IMR-90 (cell line): ENCODE data around the gene ANKRD13A. TPM values are rescaled to one million over a fixed set of nuclear protein-coding genes. Genes with fewer than 3 reads are reported as not detected.

Experiments
- ATAC-seq: fragments of 200-7000 bp; cut with Tn5 transposase; 2 replicates; pipeline ENCODE4 v1.9.1; 2020; ENCODE audit warnings: low read depth, mild to moderate bottlenecking, moderate library complexity
- BruUV-seq: library from RNA; stranded (reverse); fragments of 400-500 nt; replicated peaks from 2 replicates; lab custom pipeline; 2021; lab: Mats Ljungman, UMichigan
- CTCF ChIA-PET: fragments of 300-600 bp; formaldehyde crosslinking; extraction: SDS; loops from one replicate; lab custom pipeline; 2021; ENCODE audit warnings: antibody characterized with exemption; lab: Yijun Ruan, JAX
- POLR2A ChIA-PET: fragments of 300-600 bp; sonication (Branson Sonifier 250); formaldehyde crosslinking; loops from one replicate; lab custom pipeline; 2022; ENCODE audit warnings: antibody characterized with exemption; ENCODE audit not compliant: unreplicated experiment; lab: Charles Lee
- DNase-seq: peaks from one replicate; pipeline ENCODE4 v3.0.0; 2013
- H2AFZ ChIP-seq: replicated peaks from 2 replicates; pipeline ENCODE3; 2013; ENCODE audit warnings: low read length, mild to moderate bottlenecking; ENCODE audit not compliant: poor library complexity
- H2AK5ac ChIP-seq: 2 replicates; pipeline ENCODE4 v1.6.1; 2013; ENCODE audit warnings: low read depth, low read length, inconsistent platforms
- H2AK9ac ChIP-seq: replicated peaks from 2 replicates; pipeline ENCODE3; 2013; ENCODE audit warnings: mild to moderate bottlenecking, low read depth, low read length, moderate library complexity; ENCODE audit not compliant: poor library complexity
- H2BK120ac ChIP-seq: 2 replicates; pipeline ENCODE4 v1.6.1; 2013; ENCODE audit warnings: low read depth, low read length, inconsistent platforms
- H2BK15ac ChIP-seq: 3 replicates; pipeline ENCODE4 v1.6.1; 2013; ENCODE audit warnings: low read depth, low read length, inconsistent platforms
- H2BK20ac ChIP-seq: 2 replicates; pipeline ENCODE4 v1.6.1; 2013; ENCODE audit warnings: low read depth, mild to moderate bottlenecking, inconsistent platforms, low read length, moderate library complexity
- H2BK5ac ChIP-seq: 2 replicates; pipeline ENCODE4 v1.6.1; 2013; ENCODE audit warnings: mild to moderate bottlenecking, low read depth, low read length, inconsistent platforms; ENCODE audit not compliant: poor library complexity, severe bottlenecking
- H3K14ac ChIP-seq: replicated peaks from 2 replicates; pipeline ENCODE4 v1.6.1; 2013; ENCODE audit warnings: low read depth, low read length, inconsistent platforms
- H3K18ac ChIP-seq: 2 replicates; pipeline ENCODE4 v1.6.1; 2013; ENCODE audit warnings: low read depth, low read length, control low read depth
- H3K23ac ChIP-seq: 2 replicates; pipeline ENCODE4 v1.6.1; 2013; ENCODE audit warnings: low read depth, low read length, inconsistent platforms
- H3K27ac ChIP-seq: 2 replicates; pipeline ENCODE4 v1.5.1; 2013; ENCODE audit warnings: mild to moderate bottlenecking, control low read depth, low read length; ENCODE audit not compliant: insufficient read depth
- H3K27me3 ChIP-seq: 2 replicates; pipeline ENCODE4 v1.6.1; 2013; ENCODE audit warnings: low read length; ENCODE audit not compliant: control insufficient read depth, insufficient read depth
- H3K36me3 ChIP-seq: 2 replicates; pipeline ENCODE4 v1.6.1; 2013; ENCODE audit warnings: low read length, mixed read lengths; ENCODE audit not compliant: control insufficient read depth, insufficient read depth
- H3K4ac ChIP-seq: 2 replicates; pipeline ENCODE4 v1.6.1; 2013; ENCODE audit warnings: low read depth, low read length, inconsistent platforms
- H3K4me1 ChIP-seq: 2 replicates; pipeline ENCODE4 v1.6.1; 2013; ENCODE audit warnings: low read length, mixed read lengths; ENCODE audit not compliant: control insufficient read depth, insufficient read depth
- H3K4me2 ChIP-seq: 2 replicates; pipeline ENCODE4 v1.6.1; 2013; ENCODE audit warnings: low read depth, mild to moderate bottlenecking, control low read depth, low read length, moderate library complexity
- H3K4me3 ChIP-seq: 2 replicates; pipeline ENCODE4 v1.5.1; 2013; ENCODE audit warnings: low read depth, mild to moderate bottlenecking, control low read depth, low read length, moderate library complexity; ENCODE audit not compliant: insufficient read depth
- H3K56ac ChIP-seq: 2 replicates; pipeline ENCODE4 v1.6.1; 2013; ENCODE audit warnings: low read length, inconsistent platforms; ENCODE audit not compliant: insufficient read depth; ENCODE audit errors: extremely low read depth
- H3K79me1 ChIP-seq, 2 experiments: 2 replicates each; pipeline ENCODE4 v1.6.1; 2013; ENCODE audit warnings: low read length in 2 of 2, inconsistent platforms in 1 of 2, low read depth in 1 of 2
- H3K9ac ChIP-seq: 2 replicates; pipeline ENCODE4 v1.6.1; 2013; ENCODE audit warnings: low read depth, low read length, control low read depth
- H3K9me1 ChIP-seq: 2 replicates; pipeline ENCODE4 v1.6.1; 2013; ENCODE audit warnings: low read length, inconsistent platforms; ENCODE audit not compliant: insufficient read depth
- H3K9me3 ChIP-seq: 2 replicates; pipeline ENCODE4 v1.6.1; 2013; ENCODE audit warnings: low read length; ENCODE audit not compliant: control insufficient read depth, insufficient read depth
- H4K20me1 ChIP-seq: 2 replicates; pipeline ENCODE4 v1.6.1; 2013; ENCODE audit warnings: low read length, inconsistent platforms; ENCODE audit not compliant: insufficient read depth
- H4K5ac ChIP-seq: 2 replicates; pipeline ENCODE4 v1.6.1; 2013; ENCODE audit warnings: mild to moderate bottlenecking, low read depth, low read length, control low read depth
- H4K8ac ChIP-seq, 2 experiments: 2 replicates each; pipeline ENCODE4 v1.6.1; 2013; ENCODE audit warnings: low read depth in 2 of 2, low read length in 2 of 2, control low read depth in 1 of 2, inconsistent platforms in 1 of 2
- H4K91ac ChIP-seq: 2 replicates; pipeline ENCODE4 v1.6.1; 2013; ENCODE audit warnings: low read depth, low read length, inconsistent platforms; ENCODE audit not compliant: insufficient read depth
- CEBPB ChIP-seq: IDR thresholded peaks from 2 replicates; pipeline ENCODE4 v1.6.1; 2012; ENCODE audit warnings: low read depth, low read length, improper control_type of control experiment
- FOS ChIP-seq: fragments of 150-350 bp; IDR thresholded peaks from 2 replicates; pipeline ENCODE4 v1.6.1; 2016; ENCODE audit warnings: low read depth, low read length
- MAFK ChIP-seq: IDR thresholded peaks from 2 replicates; pipeline ENCODE4 v1.6.1; 2012; ENCODE audit warnings: low read depth, low read length, improper control_type of control experiment
- MAZ ChIP-seq: IDR thresholded peaks from 2 replicates; pipeline ENCODE4 v1.6.1; 2012; ENCODE audit warnings: low read depth, mild to moderate bottlenecking, low read length, improper control_type of control experiment, moderate library complexity, borderline replicate concordance
- MXI1 ChIP-seq: IDR thresholded peaks from 2 replicates; pipeline ENCODE4 v1.6.1; 2012; ENCODE audit warnings: low read depth, mild to moderate bottlenecking, low read length, moderate library complexity, borderline replicate concordance
- RAD21 ChIP-seq: IDR thresholded peaks from 2 replicates; pipeline ENCODE4 v1.6.1; 2012; ENCODE audit warnings: low read length, improper control_type of control experiment
- RCOR1 ChIP-seq: IDR thresholded peaks from 2 replicates; pipeline ENCODE4 v1.6.1; 2012; ENCODE audit warnings: mild to moderate bottlenecking, low read length, improper control_type of control experiment; ENCODE audit not compliant: insufficient replicate concordance
- RFX5 ChIP-seq: IDR thresholded peaks from 2 replicates; pipeline ENCODE4 v1.8.0; 2012; ENCODE audit warnings: low read depth, mild to moderate bottlenecking, low read length, moderate library complexity
- WGBS, 2 experiments: methylation state at CpG; one replicate each; pipeline versions ENCODE4 v1.1.5 to v1.1.7; 2013; ENCODE audit warnings: missing lambda C conversion rate in 2 of 2; ENCODE audit not compliant: insufficient read length in 1 of 2; ENCODE audit errors: extremely low coverage in 2 of 2; 5-methylcytosine and 5-hydroxymethylcytosine counted together
- dilution Hi-C: fragments of 300-500 bp; cut with HindIII; formaldehyde crosslinking; loops from one replicate; pipeline ENCODE4 v1.14.3; 2018; ENCODE audit warnings: low sequenced_read_pairs; ENCODE audit not compliant: unreplicated experiment
- in situ Hi-C: fragments of 300-500 bp; cut with MboI; formaldehyde crosslinking; loops from 3 replicates; pipeline ENCODE4 v1.14.3; 2019; ENCODE audit warnings: low sequenced_read_pairs, inconsistent platforms, mixed read lengths
- intact Hi-C: fragments of 100-400 bp; cut with micrococcal nuclease; formaldehyde crosslinking; loops from 2 replicates; pipeline ENCODE4 v1.10.0; 2022
- polyA plus RNA-seq, 3 experiments: library from polyadenylated mRNA; depleted of rRNA; stranded (reverse); fragments of >200 nt; gene quantifications; 2 replicates each; pipeline ENCODE4 v1.2.3, GENCODE V29; 2012; ENCODE audit warnings: low replicate concordance in 1 of 3
- total RNA-seq: library from RNA; depleted of rRNA; stranded (reverse); fragments of >200 nt; gene quantifications from 2 replicates; pipeline ENCODE4 v1.2.3, GENCODE V29; 2012
- TF ChIP-seq, protein P1 (sequence below): fragments of 150-350 bp; IDR thresholded peaks from 2 replicates; pipeline ENCODE4 v1.6.1; 2016; ENCODE audit warnings: low read depth, mild to moderate bottlenecking, low read length, moderate library complexity, borderline replicate concordance

Gene ANKRD13A
- total and polyA plus RNA-seq, 2 of the 4 experiments (the other 2 are of a cell fraction): 299 to 449 TPM

- Histone ChIP-seq H3K4me3 (no peak overlapping the region), H4K8ac (no peak overlapping the region; a peak in 1 of 4 replicates), H3K4me2 (no peak overlapping the region), H2AK5ac (0 out of 2 replicates have a peak overlapping the region, but pooled peaks have one; percentile 17), H3K14ac (no peak overlapping the region), H4K20me1 (no peaks in the 10 kb centered on the region), H3K36me3 (peaks cover 36% of the 10 kb centered on the region), H3K27me3 (no peaks in the 10 kb centered on the region), H3K56ac (no peak overlapping the region), H3K27ac (no peak overlapping the region), H2BK20ac (no peak overlapping the region), H3K18ac (no peak overlapping the region), H4K5ac (no peak overlapping the region), H2BK5ac (no peak overlapping the region), H2AK9ac (no peak overlapping the region), H2BK120ac (no peak overlapping the region), H3K23ac (no peak overlapping the region), H4K91ac (no peak overlapping the region), H2BK15ac (no peak overlapping the region), H3K9me3 (no peaks in the 10 kb centered on the region), H3K4me1 (0 out of 2 replicates have a peak, but pooled peaks cover 1% of the 10 kb centered on the region), H3K9me1 (peaks cover 6% of the 10 kb centered on the region), H2AFZ (no peak overlapping the region), H3K4ac (no peak overlapping the region; the same call in 1 of the 2 replicates), H3K9ac (no peak overlapping the region), H3K79me1 (peaks cover 9 to 30% of the 10 kb centered on the region in 2 experiments; a peak in 3 of 4 replicates)
- dilution Hi-C loops: no loop called here
- TF ChIP-seq MAZ: no peak
- TF ChIP-seq CEBPB: no peak
- no peak for TF ChIP-seq FOS
- TF ChIP-seq RAD21: no peak
- TF ChIP-seq RFX5: no peak
- no peak for TF ChIP-seq RCOR1
- TF ChIP-seq MXI1: no peak
- TF ChIP-seq, protein P1, sequence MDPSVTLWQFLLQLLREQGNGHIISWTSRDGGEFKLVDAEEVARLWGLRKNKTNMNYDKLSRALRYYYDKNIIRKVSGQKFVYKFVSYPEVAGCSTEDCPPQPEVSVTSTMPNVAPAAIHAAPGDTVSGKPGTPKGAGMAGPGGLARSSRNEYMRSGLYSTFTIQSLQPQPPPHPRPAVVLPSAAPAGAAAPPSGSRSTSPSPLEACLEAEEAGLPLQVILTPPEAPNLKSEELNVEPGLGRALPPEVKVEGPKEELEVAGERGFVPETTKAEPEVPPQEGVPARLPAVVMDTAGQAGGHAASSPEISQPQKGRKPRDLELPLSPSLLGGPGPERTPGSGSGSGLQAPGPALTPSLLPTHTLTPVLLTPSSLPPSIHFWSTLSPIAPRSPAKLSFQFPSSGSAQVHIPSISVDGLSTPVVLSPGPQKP: no peak
- TF ChIP-seq MAFK: no peak
- CTCF ChIA-PET: interaction anchor here (1.5 kb wide), 1 partner anchor 8 kb away, joined by 3 read pairs; no protein-coding TSS in a partner anchor
- intact Hi-C loops: no loop called here
- in situ Hi-C loops: no loop called here
- DNase-seq: no peak
- no CpG with 5 or more reads among the region's 3 CpGs for WGBS, 2 experiments
- BruUV-seq: no TSS peak
- no peak for ATAC-seq
- POLR2A ChIA-PET: no interaction called here
Measured at GRCh38 chr12:109962398-109962797, 36.8 kb upstream of the ANKRD13A start.
